Muscle layer of colon (tissue), 2 donors: ENCODE data around the gene FBLN2.

ENCODE experiments used
- H3K27ac ChIP-seq: one replicate; pipeline ENCODE4 v1.7.0; 2013; ENCODE audit warnings: low read depth, mild to moderate bottlenecking, low read length, moderate library complexity
- H3K27me3 ChIP-seq, 2 donors: one replicate each; pipeline ENCODE4 v1.7.0; 2013; ENCODE audit warnings: low read length in 2 of 2, mild to moderate bottlenecking in 2 of 2; ENCODE audit not compliant: insufficient read depth in 2 of 2, control insufficient read depth in 1 of 2
- H3K36me3 ChIP-seq: one replicate; pipeline ENCODE4 v1.7.0; 2013; ENCODE audit warnings: mild to moderate bottlenecking, low read length; ENCODE audit not compliant: insufficient read depth
- H3K4me1 ChIP-seq: one replicate; pipeline ENCODE4 v1.7.0; 2013; ENCODE audit warnings: mild to moderate bottlenecking, low read length; ENCODE audit not compliant: insufficient read depth
- H3K4me3 ChIP-seq, 2 donors: one replicate each; pipeline ENCODE4 v1.7.0; 2013; ENCODE audit warnings: low read length in 2 of 2, low read depth in 1 of 2, mild to moderate bottlenecking in 1 of 2, moderate library complexity in 1 of 2
- H3K9ac ChIP-seq: one replicate; pipeline ENCODE4 v1.7.0; 2013; ENCODE audit warnings: low read length
- H3K9me3 ChIP-seq: one replicate; pipeline ENCODE4 v1.7.0; 2013; ENCODE audit warnings: mild to moderate bottlenecking, low read length
- donor health status: abdominal sarcoma.
- donor health status: Adenocarcinoma of cecum.

FBLN2 gene

DNA sequence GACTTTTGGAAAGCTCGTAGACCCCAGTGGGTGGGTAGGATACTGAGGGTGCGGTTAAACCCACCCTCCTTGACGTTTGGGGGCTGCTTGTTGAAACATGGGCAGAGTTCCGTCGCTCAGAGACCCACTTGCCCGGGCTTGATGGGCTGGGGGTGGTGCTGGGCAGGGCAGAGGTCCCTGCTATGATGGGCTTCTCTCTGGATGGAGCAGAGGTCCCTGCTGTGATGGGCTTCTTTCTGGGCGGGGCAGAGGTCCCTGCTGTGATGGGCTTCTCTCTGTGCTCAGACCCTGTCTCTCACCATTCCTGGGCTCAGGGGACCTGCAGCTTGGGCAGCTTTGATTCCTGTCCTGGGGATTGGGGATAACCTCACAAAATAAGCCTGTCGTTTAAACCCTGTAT lies 45.2 kb downstream of the FBLN2 start:
- Histone ChIP-seq H3K9me3 (no peaks in the 10 kb centered on the region), H3K27ac (no peak overlapping the region), H3K4me3 (no peak overlapping the region), H3K36me3 (no peaks in the 10 kb centered on the region), H3K27me3 (no peaks in the 10 kb centered on the region), H3K4me1 (no peaks in the 10 kb centered on the region), H3K9ac (no peak overlapping the region)

DNA sequence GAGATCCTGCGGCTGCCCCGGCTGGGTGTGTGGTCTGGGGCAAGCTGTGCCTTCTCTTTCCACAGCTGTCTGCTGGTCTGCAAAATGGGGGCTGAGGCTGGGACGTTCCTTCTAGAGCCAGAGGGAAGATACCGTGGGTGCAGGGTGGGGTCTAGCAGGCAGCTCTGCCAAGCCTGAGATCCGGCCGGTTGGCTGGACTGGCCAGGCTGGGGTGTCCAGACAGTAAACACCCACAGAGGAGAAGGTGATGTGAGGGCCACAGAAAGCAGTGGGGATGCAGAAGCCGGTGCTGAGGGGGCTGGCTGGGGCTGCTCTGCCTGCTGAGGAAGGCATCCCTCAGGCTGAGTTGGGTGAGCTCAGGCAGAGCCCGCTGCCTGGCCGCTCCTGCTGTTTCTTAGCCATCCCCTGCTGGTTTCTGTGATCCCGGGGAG lies 46.1 kb downstream of the FBLN2 start:
- Histone ChIP-seq H3K36me3 (no peaks in the 10 kb centered on the region), H3K9me3 (no peaks in the 10 kb centered on the region), H3K4me1 (no peaks in the 10 kb centered on the region), H3K27me3 (no peaks in the 10 kb centered on the region), H3K9ac (no peak overlapping the region), H3K4me3 (no peak overlapping the region), H3K27ac (no peak overlapping the region)

DNA sequence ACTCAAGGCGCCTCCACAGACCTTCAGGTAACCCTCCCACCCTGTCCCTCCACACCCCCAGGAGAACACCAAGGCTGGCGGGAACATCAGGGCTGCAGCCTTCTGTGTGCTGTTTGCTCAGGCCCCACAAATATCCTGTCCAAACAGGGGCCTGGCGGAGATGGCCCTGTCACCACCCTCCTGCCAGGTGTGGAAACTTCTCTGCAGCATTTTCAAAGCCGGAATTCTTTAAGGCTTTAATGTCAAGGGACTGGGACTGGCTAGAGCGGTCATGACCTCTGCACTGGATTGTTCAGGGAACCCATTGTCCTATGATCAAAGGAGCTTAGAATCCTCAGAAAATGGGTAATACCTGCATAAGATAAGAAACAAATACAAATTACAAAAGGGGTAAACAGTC lies 46.6 kb downstream of the FBLN2 start:
- no peaks in the 10 kb centered on the region for H3K4me1 ChIP-seq

DNA sequence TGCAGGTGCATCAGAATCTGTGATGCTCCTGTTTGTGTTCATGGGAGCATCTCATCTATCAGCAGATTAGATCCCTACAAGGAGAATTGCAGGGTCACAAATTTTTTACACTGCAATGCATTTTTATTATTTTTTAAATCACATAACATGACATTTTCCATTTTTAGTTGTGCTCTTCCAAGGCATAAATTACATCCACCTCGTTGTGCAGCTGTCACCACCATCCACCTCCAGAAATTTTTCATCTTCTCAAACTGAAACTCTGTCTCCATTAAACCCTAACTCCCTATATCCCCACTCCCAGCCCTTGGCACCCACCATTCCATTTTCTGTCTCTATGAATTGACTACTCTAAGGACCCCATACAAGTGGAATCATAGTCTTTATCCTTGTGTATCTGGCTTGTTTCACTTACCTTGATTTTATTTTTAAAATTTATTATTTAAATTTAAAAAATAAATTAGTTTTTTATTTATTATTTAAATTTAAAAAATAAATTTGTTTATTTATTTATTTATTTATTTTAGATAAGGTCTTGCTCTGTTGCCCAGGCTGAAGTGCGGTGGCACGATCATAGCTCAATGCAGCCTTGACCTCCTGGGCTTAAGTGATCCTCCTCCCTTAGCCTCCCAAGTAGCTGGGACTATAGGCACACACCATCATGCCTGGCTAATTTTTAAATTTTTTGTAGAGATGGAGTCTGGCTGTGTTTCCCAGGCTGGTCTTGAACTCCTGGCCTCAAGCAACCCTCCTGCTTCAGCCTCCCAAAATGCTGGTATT lies 47.7 kb downstream of the FBLN2 start:
- H3K27me3 ChIP-seq: no peaks in the 10 kb centered on the region
- no peaks in the 10 kb centered on the region for H3K36me3 ChIP-seq
- no peaks in the 10 kb centered on the region for H3K9me3 ChIP-seq
- no peaks in the 10 kb centered on the region for H3K4me1 ChIP-seq
- no peak overlapping the region for H3K9ac ChIP-seq
- H3K27ac ChIP-seq: no peak overlapping the region
- H3K4me3 ChIP-seq: no peak overlapping the region

More for the DNA sequence above, 46.6 kb downstream of the FBLN2 start:
- Histone ChIP-seq H3K36me3 (no peaks in the 10 kb centered on the region), H3K4me3 (no peak overlapping the region), H3K27me3 (no peaks in the 10 kb centered on the region), H3K27ac (no peak overlapping the region), H3K9ac (no peak overlapping the region), H3K9me3 (no peaks in the 10 kb centered on the region)

DNA sequence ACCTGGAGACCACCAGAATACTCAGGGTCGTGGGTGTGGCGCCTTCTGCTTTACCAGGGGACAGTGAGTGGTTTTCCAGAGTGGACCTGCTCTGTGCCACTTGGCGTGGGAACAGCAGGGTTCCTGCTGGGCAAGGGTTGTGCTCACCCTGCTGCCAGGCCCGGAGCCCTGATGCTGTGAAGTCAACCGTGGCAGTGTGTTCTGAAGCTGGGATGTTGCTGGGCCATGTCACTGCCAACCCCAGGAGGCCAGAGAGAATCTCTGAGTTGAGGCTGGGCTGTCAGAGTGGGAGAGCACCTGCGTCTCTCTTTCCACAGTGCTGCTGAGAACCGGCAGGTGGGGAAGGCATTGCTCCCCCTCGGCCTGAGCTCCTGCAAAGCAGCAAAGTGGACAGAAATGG lies 48.7 kb downstream of the FBLN2 start:
- Histone ChIP-seq H3K4me1 (no peaks in the 10 kb centered on the region), H3K27ac (no peak overlapping the region), H3K9me3 (no peaks in the 10 kb centered on the region), H3K4me3 (no peak overlapping the region), H3K36me3 (no peaks in the 10 kb centered on the region), H3K27me3 (no peaks in the 10 kb centered on the region), H3K9ac (no peak overlapping the region)

DNA sequence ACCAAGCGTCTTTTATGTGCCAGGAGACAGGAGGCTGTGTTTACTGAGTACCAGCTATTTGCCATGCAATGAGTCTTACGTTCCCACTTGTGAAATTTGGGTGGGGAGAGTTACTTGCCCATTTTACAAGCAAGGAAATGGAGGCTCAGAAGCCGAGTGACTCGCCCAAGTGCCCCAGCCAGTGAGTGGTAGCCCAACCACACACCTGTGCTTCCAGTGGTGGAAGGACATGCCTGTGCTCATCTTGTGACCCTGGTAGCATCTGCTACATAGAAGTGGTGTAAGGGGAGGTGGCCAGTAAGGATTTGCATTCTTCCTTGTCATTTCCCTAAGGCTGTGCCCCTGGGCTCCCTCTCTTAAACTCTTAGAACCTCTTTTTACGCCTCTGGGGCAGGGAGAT lies 49.3 kb downstream of the FBLN2 start:
- Histone ChIP-seq H3K4me1 (no peaks in the 10 kb centered on the region), H3K36me3 (no peaks in the 10 kb centered on the region), H3K27ac (no peak overlapping the region), H3K9me3 (no peaks in the 10 kb centered on the region), H3K4me3 (no peak overlapping the region), H3K9ac (no peak overlapping the region), H3K27me3 (no peaks in the 10 kb centered on the region)

DNA sequence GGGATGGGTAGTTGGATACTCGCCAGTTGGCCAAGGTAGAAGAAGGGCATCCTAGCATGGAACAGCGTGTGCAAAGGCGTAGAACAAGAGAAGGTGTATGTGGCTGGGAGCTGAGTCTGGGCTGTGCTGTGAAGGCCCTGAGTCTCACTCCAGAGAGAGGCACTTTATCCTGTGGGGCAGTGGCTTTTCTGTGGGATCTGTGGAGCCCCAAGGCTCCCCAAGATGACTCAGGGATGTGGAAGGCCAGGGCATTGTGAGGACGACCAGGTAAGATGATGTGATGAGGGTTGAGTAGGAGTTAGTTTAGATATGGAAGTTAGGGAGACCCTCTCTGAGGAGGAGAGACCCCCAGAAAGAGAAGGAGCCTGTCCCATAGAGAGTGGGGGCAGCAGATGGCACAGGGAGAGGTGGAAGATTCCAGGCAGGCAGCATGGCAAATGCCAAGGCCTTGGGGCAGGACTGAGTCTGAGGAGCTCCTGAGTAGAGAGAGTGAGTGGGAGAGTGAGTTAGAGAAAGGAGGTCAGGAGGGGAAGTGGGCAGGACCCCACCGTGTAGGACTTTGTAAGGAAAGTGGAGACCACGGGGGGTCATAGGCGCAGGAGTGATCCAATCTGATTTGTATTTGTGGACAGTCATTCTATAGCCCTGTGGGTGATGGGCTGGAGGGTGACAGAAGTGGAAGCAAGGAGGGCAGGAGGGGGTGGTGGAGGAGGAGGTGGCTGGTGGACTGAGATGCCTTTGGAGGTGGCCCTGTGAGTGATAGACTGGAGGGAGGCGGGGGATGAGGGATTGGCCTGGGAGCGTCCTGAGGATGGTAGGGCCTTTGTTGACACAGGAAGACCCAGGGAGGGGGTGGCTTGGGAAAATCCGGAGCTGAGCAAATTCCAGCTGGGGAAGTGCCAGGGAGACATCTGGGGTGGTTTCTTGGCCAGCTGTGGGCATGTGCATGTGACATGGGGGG lies 50.3 kb downstream of the FBLN2 start:
- Histone ChIP-seq H3K9me3 (no peaks in the 10 kb centered on the region), H3K27me3 (no peaks in the 10 kb centered on the region), H3K4me3 (no peak overlapping the region), H3K4me1 (no peaks in the 10 kb centered on the region), H3K9ac (no peak overlapping the region), H3K27ac (no peak overlapping the region), H3K36me3 (no peaks in the 10 kb centered on the region)

DNA sequence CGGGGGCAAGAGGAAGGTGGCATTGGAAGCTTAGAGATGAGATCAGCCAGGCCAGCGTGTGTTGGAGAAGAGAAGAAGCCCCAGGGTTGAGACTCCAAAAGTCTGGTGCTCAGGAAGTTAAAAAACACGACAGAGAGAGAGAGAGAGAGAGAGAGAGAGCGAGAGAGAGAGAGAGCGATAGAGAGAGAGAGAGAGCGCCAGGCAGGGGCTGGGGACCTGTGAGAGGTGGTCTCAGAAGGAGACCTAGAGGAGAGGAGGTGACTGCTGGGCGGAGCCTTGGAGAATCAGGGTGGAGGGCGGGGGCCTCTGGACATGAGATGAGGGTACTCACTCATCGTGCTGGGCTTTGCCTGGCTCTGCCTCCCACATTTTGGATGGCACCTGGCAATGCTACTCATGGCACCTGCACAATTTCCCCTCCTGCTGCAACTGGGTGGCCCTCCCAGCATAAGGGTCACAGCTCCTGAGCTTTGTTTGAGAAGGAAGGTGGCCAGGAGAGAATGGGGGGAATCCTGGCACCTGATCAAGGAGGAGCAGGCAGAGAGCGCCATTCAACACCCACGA lies 51.0 kb downstream of the FBLN2 start:
- Histone ChIP-seq H3K4me1 (no peaks in the 10 kb centered on the region), H3K4me3 (no peak overlapping the region), H3K27me3 (no peaks in the 10 kb centered on the region), H3K36me3 (no peaks in the 10 kb centered on the region), H3K9me3 (no peaks in the 10 kb centered on the region), H3K9ac (no peak overlapping the region), H3K27ac (no peak overlapping the region)

DNA sequence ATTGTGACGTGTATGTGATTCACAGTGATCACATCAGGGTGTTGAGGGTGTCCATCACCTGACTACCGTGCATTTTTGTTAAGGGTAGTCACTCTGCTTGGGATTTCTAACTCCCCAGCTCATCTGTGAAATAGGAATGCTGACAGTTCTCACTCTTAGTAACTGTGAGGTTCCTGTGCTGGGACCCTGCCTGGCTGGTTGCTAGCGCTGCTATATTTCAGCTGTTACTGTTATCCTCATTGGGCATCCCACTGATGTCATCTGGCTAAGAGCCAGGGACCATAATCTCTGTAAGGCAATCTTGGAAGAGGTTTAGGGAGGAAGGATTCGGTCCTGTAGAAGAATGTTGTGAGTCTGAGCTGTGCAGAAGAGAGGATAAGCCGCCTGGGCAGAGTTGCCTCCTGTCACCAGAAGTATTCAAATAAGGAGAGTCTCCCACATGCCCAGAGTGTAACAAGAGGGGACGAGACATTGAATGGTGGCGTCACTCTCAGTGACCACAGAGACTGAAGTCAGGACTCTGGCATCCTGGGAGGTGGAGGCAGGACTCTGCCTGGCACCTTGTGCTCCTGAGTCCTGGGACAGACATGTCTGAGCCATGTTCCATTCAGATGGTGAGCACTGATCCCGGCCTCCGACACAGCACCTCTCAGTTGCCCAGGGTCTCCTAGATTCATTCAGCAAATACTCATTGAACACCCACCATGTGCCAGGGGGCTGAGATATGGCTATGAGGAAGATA lies 52.2 kb downstream of the FBLN2 start:
- H3K36me3 ChIP-seq: no peaks in the 10 kb centered on the region
- H3K4me1 ChIP-seq: no peaks in the 10 kb centered on the region
- no peaks in the 10 kb centered on the region for H3K9me3 ChIP-seq
- no peaks in the 10 kb centered on the region for H3K27me3 ChIP-seq
- no peak overlapping the region for H3K27ac ChIP-seq
- H3K9ac ChIP-seq: no peak overlapping the region
- no peak overlapping the region for H3K4me3 ChIP-seq

DNA sequence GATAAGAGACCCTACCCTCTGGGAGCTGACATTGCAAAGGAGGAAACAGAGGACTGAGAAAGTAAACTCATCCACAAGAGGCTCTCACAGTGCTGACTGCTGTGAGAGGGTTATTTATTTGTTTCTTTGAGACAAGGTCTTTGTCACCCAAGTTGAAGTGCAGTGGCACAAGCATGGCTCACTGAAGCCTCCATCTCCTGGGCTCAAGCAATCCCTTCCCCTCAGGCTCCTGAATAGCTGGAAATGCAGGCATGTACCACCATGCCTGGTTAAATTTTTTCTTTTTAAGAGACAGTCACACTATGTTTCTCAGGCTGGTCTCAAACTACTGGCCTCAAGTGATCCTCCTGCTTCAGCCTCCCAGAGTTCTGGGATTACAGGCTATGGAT lies 52.8 kb downstream of the FBLN2 start:
- H3K27ac ChIP-seq: no peak overlapping the region
- H3K4me1 ChIP-seq: no peaks in the 10 kb centered on the region
- H3K9me3 ChIP-seq: no peaks in the 10 kb centered on the region
- H3K27me3 ChIP-seq: no peaks in the 10 kb centered on the region
- no peak overlapping the region for H3K4me3 ChIP-seq
- H3K36me3 ChIP-seq: no peaks in the 10 kb centered on the region
- no peak overlapping the region for H3K9ac ChIP-seq

DNA sequence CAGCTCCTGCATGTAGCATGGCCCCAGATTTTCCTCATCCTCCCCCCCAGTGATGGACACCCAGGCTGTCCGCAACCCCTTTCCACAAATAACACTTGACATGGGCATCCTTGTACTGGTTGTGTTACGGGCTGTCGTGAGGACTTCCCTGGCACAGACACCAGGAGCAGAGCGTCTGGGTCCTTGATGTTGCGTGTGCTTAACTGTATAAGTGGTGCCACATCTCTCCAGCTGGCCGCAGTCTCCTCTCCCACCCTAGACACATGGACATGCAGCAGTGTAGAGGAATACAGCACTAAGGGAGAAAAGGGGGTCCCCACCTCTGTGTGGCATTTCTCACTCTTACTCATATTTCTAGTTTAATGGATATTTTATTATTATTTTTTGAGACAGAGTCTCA lies 56.6 kb downstream of the FBLN2 start:
- Histone ChIP-seq H3K9ac (no peak overlapping the region), H3K36me3 (no peaks in the 10 kb centered on the region), H3K4me1 (no peaks in the 10 kb centered on the region), H3K9me3 (no peaks in the 10 kb centered on the region), H3K27me3 (no peaks in the 10 kb centered on the region), H3K4me3 (no peak overlapping the region), H3K27ac (no peak overlapping the region)
